Erythroblast (primary cell): ENCODE measurements around the gene TTLL5.

Experiments
- GATA1 ChIP-seq: IDR thresholded peaks from 2 replicates; pipeline ENCODE4 v1.6.1; 2011; ENCODE audit warnings: low read depth, mild to moderate bottlenecking, control low read depth, low read length, moderate library complexity
- POLR2A ChIP-seq: IDR thresholded peaks from 2 replicates; pipeline ENCODE4 v1.6.1; 2011; ENCODE audit warnings: mild to moderate bottlenecking, low read length

DNA sequence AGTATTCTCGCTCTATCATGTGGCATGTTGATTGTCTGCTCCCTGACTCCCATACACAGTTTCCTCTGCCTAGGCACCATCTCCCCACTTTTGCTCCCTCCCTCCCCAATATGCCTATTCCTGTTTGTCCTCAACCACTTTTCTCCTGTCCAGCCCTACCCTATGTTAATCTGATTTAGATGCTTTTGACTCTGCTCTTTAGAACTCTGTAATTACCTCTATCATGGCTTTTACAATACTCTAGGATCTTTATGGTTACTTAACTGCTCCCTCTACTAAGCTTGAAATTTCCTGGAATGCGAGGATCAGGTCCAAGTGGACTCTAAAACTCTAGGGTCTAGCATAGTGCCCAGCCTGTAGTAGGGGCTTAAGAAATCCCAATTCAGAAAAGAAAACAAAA, 252.1 kb downstream of the TTLL5 start:
- TF ChIP-seq POLR2A (no peak), GATA1 (no peak)
